Fibroblast of lung (primary cell): ENCODE measurements around the gene GREM2. TPM values are rescaled to one million over a fixed set of nuclear protein-coding genes. Genes with fewer than 3 reads are reported as not detected.

Experiments used
- DNase-seq, 2 donors: peaks; one replicate each; pipeline versions ENCODE4 v3.0.0 to v3.0.0-alpha.2; 2010; ENCODE audit warnings: low read depth in 2 of 2
- H2AFZ ChIP-seq: 2 replicates; pipeline ENCODE4 v1.5.1; 2012; ENCODE audit warnings: low read length, control low read depth, inconsistent platforms
- H3K27ac ChIP-seq: 2 replicates; pipeline ENCODE4 v1.5.1; 2011; ENCODE audit warnings: low read length, control low read depth; ENCODE audit not compliant: insufficient read depth
- H3K27me3 ChIP-seq: 2 replicates; pipeline ENCODE4 v1.5.1; 2011; ENCODE audit warnings: mild to moderate bottlenecking, low read length; ENCODE audit not compliant: control insufficient read depth, insufficient read depth
- H3K36me3 ChIP-seq: 2 replicates; pipeline ENCODE4 v1.5.1; 2011; ENCODE audit warnings: low read length; ENCODE audit not compliant: control insufficient read depth, insufficient read depth
- H3K4me1 ChIP-seq: 2 replicates; pipeline ENCODE4 v1.5.1; 2011; ENCODE audit warnings: low read length; ENCODE audit not compliant: control insufficient read depth, insufficient read depth; ENCODE audit errors: extremely low read depth
- H3K4me2 ChIP-seq: 2 replicates; pipeline ENCODE4 v1.5.1; 2011; ENCODE audit warnings: low read length, control low read depth; ENCODE audit not compliant: insufficient read depth; ENCODE audit errors: extremely low read depth
- H3K4me3 ChIP-seq, 4 experiments: fragments of 200-600 bp in 1 of 4; sonication (generic) in 1 of 4; replicated peaks in 1 of 4; 2 replicates each; pipeline ENCODE4 v1.5.1; 2011 to 2016; ENCODE audit warnings: low read length in 4 of 4, low read depth in 3 of 4, mild to moderate bottlenecking in 3 of 4, control low read depth in 2 of 4, inconsistent platforms in 1 of 4, mixed read lengths in 1 of 4; ENCODE audit not compliant: insufficient read depth in 1 of 4; ENCODE audit errors: control extremely low read depth in 1 of 4
- H3K79me2 ChIP-seq: 2 replicates; pipeline ENCODE4 v1.5.1; 2012; ENCODE audit warnings: mild to moderate bottlenecking, low read length, inconsistent platforms; ENCODE audit not compliant: control insufficient read depth, insufficient read depth
- H3K9ac ChIP-seq: 2 replicates; pipeline ENCODE4 v1.5.1; 2011; ENCODE audit warnings: mild to moderate bottlenecking, low read length, control low read depth; ENCODE audit not compliant: insufficient read depth
- H3K9me3 ChIP-seq: 2 replicates; pipeline ENCODE4 v1.5.1; 2012; ENCODE audit warnings: low read depth, low read length; ENCODE audit not compliant: control insufficient read depth, insufficient read depth
- H4K20me1 ChIP-seq: 2 replicates; pipeline ENCODE4 v1.5.1; 2011; ENCODE audit warnings: low read length; ENCODE audit not compliant: control insufficient read depth, insufficient read depth; ENCODE audit errors: extremely low read depth
- CTCF ChIP-seq, 2 donors: IDR thresholded peaks in 1 of 2; conservative IDR thresholded peaks in 1 of 2; 1 replicate in 1 of 2; 2 replicates in 1 of 2; pipeline ENCODE4 v1.5.1; 2011 to 2012; ENCODE audit warnings: low read length in 2 of 2, control low read depth in 1 of 2, inconsistent platforms in 1 of 2, low read depth in 1 of 2, mild to moderate bottlenecking in 1 of 2
- EZH2 ChIP-seq: IDR thresholded peaks from 2 replicates; pipeline ENCODE4 v1.5.1; 2012; ENCODE audit warnings: low read length, control low read depth, mild to moderate bottlenecking; ENCODE audit errors: missing control alignments
- polyA plus RNA-seq, 2 donors: library from polyadenylated mRNA; depleted of rRNA in 1 of 2; stranded (reverse) in 1 of 2; unstranded in 1 of 2; fragments of >200 nt; gene quantifications; 2 replicates each; pipeline ENCODE4 v1.2.1, GENCODE V29; 2011 to 2012; ENCODE audit warnings: missing spikeins in 1 of 2
- total RNA-seq: library from RNA; depleted of rRNA; stranded (reverse); fragments of >200 nt; gene quantifications from 2 replicates; pipeline ENCODE4 v1.2.1, GENCODE V29; 2014

The GREM2 gene
- total and polyA plus RNA-seq, 2 donors (not counting 1 experiment from before 2014, with no cell fraction given), result 6.9 to 21.1 TPM

GRCh38 chr1:240455228-240455821, 156.6 kb downstream of the GREM2 start:
- TF ChIP-seq EZH2, result no peak
- TF ChIP-seq CTCF (conservative IDR thresholded peaks at IDR 0.05 in 1 of 2, IDR thresholded peaks at IDR 0.05 in 1 of 2; ENCODE audit: low read depth in 1 of 2, low read length in 2 of 2), result peak; percentile 47 to 67
- H3K4me3 ChIP-seq, result no peak overlapping the region
- no peak overlapping the region for H3K4me2 ChIP-seq
- no peaks in the 10 kb centered on the region for H3K9me3 ChIP-seq
- no peaks in the 10 kb centered on the region for H3K27me3 ChIP-seq
- no peaks in the 10 kb centered on the region for H4K20me1 ChIP-seq
- DNase-seq, result peak in 1 of 2 donors; percentile 42
- H3K36me3 ChIP-seq, result no peaks in the 10 kb centered on the region
- H3K9ac ChIP-seq, result no peak overlapping the region
- H2AFZ ChIP-seq, result no peak overlapping the region
- H3K27ac ChIP-seq, result no peak overlapping the region
- H3K4me1 ChIP-seq, result no peaks in the 10 kb centered on the region
- H3K79me2 ChIP-seq, result no peaks in the 10 kb centered on the region

GRCh38 chr1:240445369-240445768, 166.6 kb downstream of the GREM2 start:
- H3K9ac ChIP-seq, result no peak overlapping the region
- no peaks in the 10 kb centered on the region for H3K36me3 ChIP-seq
- H3K27ac ChIP-seq, result no peak overlapping the region
- no peaks in the 10 kb centered on the region for H3K27me3 ChIP-seq
- no peak for DNase-seq
- no peaks in the 10 kb centered on the region for H3K4me1 ChIP-seq
- H2AFZ ChIP-seq, result no peak overlapping the region
- no peaks in the 10 kb centered on the region for H3K79me2 ChIP-seq
- H3K4me3 ChIP-seq, result no peak overlapping the region
- H4K20me1 ChIP-seq, result no peaks in the 10 kb centered on the region
- TF ChIP-seq CTCF (conservative IDR thresholded peaks at IDR 0.05 in 1 of 2, IDR thresholded peaks at IDR 0.05 in 1 of 2; ENCODE audit: low read depth in 1 of 2, low read length in 2 of 2), result no peak
- no peak for TF ChIP-seq EZH2
- H3K4me2 ChIP-seq, result no peak overlapping the region
- H3K9me3 ChIP-seq, result no peaks in the 10 kb centered on the region

GRCh38 chr1:240441669-240442068, 170.3 kb downstream of the GREM2 start:
- Histone ChIP-seq H3K4me2 (no peak overlapping the region), H3K9me3 (no peaks in the 10 kb centered on the region), H3K36me3 (no peaks in the 10 kb centered on the region), H3K4me3 (no peak overlapping the region), H3K9ac (no peak overlapping the region), H4K20me1 (no peaks in the 10 kb centered on the region), H3K4me1 (no peaks in the 10 kb centered on the region), H3K27me3 (no peaks in the 10 kb centered on the region), H3K27ac (no peak overlapping the region), H2AFZ (no peak overlapping the region), H3K79me2 (no peaks in the 10 kb centered on the region)
- no peak for DNase-seq
- TF ChIP-seq CTCF (conservative IDR thresholded peaks at IDR 0.05 in 1 of 2, IDR thresholded peaks at IDR 0.05 in 1 of 2; ENCODE audit: low read depth in 1 of 2, low read length in 2 of 2) (no peak), EZH2 (no peak)
